ENCODE data around the gene INSIG1.

INSIG1 gene
- 56.8 to 143 (median 96.3) reads per million in 4 donors for total RNA-seq

DNA sequence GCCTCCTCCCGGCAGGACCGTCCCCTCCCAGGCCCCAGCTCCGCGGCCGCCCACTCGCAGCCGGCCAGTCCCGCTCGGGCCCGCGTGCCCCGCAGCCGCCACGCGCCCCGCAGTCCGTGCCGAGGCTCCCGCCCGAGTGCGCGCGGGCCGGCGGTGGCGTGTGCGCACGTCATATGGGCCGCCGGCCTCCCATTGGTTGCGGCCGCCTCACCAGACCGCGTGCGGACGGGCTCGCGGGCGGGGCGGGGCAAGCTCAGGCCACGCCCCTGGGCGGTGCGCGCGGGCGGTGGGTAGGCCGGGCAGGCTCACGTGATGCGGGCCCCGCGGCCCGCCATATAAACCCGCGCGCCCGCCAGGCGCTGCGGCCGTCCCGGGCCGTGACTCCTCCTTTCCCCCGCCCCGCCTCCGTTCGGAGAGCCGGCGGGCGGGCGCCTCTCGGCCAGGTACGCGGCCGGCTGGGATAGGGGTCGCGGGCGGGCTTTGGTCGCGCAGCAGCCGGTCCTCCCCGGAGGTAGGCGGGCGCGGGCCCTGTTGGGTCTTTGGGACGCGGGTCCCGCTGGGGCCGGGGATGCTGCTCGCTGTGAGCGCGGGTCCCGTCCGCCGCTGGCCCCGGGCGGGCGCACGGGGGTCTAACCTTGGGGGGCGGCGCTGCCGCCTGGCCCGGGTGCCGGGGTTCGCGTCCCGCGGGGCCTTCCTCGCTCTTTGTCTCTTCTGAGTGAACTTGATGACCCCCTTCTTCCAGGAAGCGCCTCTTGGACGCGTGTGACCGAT lies at the start of gene INSIG1:
Gene INSIG1 (plus strand): TSS at position 362 of the 771 bp plus-strand sequence. CDS start 408 bp downstream, at position 770.
- DNase-seq: peak; percentile 80 to 92 (median 85)

DNA sequence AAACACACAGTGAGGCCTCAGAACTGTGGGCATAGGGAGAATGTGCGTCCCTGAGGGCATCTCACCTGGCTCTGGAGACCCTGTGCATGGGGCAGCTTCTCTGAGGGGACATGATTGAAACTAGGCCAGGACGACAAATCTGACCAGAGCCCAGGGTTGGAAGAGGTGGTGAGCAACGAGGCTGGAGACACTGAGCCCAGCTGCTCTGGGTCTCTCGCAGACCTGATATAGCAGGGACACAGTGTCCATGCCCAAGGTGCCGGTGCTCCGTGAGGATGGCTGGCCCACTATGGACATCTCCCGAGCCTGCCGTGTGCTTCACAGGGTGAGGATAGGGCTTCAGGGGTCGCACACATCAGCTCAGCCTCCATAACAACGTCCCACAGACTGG lies 49.3 kb upstream of the INSIG1 start:
- DNase-seq: no peak

DNA sequence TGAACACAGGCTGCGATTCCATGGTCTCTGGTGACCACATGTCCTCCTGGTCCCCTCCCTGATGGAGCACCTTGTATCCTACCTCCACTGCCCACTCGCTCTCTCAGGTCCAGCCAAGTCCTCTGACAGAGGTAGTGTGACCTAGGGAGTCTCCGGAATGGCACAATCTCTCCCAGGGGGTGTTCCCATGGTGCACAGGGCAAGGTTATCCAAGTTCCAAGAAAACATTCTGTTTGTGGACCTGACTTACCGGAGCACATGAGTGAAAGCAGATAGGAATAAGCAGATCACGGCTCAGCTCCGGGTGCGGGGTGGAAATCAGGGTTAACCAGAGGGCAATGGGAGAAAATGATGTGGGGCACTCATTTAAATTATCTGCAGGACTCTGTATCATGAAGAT lies 45.8 kb upstream of the INSIG1 start:
- no peak for DNase-seq

DNA sequence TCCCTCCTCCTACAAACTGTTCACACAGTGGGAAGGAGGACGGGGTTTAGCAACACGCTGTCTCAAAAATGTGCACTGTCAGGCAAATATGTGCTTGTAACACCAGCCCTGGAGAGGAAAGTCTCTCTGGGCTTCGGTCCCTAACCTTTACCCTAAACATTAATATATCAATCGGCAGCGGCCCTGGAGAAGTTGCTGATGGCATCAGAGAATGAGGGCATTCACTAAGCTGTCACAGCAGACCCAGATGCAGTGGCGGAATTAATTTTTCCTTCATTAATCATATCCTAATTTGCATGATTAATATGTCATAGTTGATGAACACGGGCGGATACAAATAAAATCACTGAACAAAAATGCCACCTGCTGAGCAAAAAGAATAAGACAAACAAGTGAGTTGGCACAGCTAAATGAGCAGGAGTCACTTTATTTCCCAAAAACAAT lies 45.2 kb upstream of the INSIG1 start:
- no peak for DNase-seq

DNA sequence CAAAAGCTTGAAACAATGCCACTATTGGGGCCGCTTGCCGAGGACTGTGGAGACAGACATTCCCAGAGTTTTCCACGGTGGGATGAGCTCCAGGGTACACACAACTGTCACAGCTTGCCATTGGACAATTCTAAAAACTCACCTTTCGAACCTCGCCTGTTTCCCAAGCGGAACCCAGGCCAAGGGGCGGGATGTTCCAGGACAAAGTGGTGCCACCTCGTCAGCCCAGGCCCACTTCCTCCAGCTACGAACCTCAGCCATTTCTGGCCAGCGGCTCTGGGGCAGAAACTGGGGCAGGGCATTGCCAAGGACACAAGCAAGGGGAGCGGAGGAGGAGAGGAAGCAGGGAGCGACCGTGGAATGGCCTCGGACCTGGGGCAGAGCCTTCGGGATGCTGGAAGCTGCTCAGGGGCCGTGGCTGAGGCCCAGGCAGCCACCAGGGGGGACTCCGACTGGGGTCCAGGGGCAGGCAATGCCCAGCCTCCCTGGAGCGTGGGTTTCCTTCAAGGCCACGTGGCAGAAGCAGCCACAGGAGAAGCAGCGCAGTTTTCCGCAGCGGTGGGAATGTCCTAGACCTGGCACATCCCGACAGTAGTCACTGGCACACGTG lies 44.7 kb upstream of the INSIG1 start:
- no peak for DNase-seq

DNA sequence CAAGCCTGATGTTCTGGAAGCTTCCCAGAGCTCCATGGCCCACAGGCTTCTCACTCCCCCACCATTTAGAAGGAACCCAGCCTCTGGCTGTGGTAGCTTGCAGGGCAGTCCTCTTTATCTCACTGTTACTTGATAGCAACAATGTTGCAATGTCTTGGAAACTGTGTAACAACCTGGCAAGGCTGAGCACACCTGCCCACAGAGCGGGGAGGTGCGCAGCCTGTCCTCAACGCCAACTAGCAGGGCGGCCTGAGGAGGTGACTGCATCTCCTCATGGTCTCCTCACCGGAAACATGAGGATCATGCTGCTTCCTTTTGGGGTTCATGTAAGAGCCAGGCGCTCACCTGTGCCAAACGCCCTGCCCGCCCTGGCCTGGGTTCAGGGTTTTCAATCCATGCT lies 43.7 kb upstream of the INSIG1 start:
- DNase-seq: no peak

DNA sequence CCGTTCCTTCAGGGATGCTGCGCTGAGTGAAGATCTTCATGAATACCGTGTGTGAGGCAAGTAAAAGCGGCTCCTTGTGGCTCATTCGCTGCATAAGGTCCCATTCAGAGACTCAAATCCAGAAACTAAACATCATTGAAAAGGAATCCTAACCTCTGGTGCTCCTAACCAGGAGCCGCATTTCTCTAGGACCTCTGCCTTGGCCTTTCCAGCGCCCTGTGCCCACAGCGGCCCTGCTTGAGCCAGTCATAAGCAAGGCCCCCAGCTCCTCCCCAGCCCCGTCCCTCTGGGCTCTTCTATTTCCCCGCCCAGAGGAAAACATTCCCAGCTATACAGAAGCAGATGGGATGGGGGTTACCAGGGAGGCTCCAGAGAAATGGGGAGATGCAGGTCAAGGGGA lies 42.6 kb upstream of the INSIG1 start:
- no peak for DNase-seq

DNA sequence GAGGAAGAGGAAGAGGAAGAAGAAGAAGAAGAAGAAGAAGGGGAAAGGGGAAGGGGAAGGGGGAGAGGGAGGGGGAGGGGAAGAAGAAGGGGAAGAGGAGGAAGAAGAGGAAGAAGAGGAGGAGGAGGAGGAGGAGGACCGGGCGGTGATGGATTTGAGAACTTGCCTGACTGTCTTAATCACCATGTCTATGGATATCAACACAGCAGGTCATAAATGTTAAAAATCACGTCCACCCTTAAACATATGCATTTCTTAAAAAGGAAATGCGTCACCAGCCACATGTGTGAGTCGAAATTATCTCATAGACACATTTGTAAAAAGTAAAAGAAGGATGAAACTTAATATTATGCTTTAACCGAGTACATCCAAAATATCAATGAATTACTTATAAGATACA lies 42.1 kb upstream of the INSIG1 start:
- DNase-seq: no peak

DNA sequence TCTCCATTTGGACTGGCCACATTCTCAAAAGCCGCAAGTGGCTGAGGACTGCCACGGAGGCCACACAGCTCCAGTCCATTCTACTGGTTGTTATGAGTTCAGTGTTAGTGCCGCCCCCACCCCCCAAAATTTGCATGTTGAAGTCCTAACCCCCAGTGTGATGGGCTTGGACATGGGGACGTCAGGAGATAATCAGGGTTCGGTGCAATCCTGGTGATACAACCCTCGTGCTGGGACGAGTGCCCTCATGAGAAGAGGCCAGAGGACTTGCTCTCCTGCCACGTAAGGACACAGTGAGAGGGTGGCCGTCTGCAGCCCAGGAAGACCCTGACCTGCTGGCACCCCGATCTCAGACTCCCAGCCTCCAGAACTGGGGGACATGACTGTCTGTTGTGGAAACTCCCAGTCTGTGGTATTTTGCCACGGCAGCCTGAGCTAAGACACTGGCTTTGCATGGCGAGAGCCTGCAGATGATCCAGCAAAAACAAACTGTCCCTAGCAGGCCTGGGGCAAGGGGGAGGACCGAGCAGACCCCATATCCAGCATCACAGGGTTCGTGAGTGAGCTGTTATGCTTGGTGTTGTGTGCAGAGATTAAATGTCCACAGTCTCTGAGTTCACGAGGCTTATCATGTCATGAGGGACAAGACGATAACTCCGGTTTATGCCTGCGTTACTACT lies 41.5 kb upstream of the INSIG1 start:
- no peak for DNase-seq

DNA sequence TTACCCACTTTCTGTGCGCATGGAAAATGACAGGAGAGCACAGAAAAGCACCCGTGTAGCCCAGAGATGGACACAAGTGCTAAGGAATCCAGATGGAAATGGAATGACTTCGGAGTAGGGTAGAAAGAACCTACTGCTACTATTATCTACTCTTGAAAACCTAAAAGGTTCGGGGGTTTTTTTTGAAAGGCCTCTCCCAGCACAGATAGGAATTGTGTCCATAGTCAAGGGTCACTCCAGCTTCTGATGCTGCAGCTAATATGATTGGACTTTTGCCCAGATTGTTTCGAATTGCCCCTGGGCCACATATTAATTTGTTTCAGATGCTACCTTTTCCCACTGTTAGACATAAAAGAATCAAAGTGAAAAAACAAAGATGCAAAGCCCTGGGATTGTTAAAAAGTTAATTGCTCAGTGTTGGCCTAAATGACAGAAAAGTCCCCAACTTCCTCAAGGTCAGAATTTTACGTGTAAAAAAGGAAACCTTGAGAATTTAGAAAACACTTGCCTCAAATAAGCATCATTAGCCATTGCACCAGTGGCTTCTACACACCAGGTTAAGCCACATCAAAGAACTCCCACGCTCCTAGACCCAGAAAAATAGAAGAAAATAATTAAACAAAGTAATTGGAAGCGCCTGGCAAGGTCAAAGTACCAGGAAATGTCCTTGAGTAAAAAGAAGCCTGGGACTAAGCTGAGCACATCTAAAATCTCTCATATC lies 40.8 kb upstream of the INSIG1 start:
- no peak for DNase-seq

DNA sequence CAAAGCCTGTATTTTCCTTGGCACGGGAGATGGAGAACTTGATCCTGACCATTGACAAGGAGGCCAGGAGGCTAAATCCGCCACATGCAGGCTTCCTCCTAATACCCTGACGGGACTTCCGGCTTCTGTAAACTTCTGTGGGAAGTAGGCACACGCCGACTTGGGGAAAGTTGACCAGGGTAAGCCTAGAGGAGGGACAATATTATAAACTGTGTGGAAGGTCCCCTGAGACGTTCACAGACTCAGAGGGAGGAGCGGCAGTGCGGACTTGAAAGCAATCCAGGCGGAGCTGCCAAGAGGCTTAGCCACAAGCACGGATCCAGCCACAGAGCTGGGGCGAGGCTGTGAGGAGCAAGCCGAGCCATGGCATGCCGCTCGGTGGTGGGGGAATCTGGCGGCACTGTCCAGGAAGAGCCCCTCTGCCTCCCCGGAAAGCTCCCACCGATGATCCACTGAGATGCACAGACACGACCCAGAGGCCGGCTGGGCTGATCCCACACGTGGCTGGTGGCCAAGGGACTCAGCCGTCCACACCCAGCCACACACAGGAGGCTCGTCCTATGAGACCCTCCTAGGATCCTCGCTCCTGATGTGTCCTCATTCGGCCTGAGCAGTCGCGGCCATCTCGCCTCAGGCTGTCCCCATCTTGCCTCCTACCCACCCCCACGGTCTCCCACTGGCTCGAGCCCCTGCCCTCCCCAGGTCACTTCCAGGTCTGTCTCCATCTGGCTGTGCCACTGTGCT lies 40.0 kb upstream of the INSIG1 start:
- DNase-seq: no peak

DNA sequence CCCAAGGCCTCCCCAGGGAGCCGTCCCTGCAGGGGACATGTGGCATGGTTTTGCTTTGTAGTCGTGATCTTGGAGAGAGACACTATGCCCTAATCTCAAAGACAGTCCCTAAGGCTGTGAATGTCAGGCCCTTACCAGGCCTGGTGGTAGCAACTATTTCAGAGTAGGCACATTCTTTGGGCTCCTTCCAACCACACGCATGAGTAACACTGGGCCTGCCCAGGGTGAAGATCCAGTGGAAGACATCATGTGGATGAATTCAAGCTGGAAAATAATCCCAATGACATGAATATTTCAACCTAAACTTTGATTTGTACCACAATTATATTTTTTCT lies 39.5 kb upstream of the INSIG1 start:
- no peak for DNase-seq

DNA sequence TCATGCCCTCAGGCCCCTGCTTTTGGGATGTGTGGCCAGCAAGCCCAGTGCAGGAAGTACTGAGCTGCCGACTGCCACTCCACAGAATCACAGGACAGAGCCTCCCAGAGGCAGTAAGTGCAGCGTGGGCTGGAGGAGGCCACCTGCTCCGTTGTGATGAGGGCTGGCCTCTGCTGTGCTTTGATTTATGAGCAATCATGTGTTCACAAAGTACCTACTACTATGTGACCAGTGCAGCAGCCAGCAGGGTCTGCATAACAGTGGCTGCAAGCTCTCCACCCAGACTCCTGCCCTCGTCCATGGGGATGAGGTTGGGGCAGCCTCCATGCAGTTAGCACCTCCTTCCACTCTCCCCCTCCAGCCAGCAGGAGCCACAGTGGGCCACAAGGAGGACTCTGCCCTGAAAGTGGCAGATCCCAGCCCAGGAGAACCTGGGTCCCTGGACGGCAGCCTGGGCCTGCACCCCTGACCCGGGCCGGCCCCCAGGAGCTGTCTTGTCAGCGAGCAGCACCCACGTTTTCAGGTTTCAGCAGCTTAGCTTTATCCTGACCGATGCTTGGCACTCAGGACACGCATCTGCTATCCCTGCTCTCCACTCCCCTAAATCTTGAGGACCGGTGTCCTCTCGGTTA lies 37.7 kb upstream of the INSIG1 start:
- no peak for DNase-seq

DNA sequence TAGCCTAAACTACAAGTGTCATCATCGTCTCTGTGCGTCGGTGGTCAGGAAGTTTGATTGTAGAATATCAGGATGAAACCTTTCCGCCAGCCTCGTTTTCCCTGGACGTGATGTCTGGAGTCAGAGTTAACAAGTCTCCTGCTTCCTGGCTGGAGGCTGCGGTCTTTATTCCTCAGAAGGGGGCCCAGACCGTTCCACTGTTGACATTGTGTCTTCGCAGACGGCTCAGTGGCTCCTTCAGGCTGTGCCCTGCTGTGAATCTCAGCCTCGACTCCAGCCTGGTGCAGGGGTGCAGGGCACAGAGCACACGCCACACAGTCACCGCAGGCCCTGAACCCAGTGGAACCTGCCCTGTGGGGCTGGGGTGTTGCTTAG lies 37.2 kb upstream of the INSIG1 start:
- DNase-seq: no peak

DNA sequence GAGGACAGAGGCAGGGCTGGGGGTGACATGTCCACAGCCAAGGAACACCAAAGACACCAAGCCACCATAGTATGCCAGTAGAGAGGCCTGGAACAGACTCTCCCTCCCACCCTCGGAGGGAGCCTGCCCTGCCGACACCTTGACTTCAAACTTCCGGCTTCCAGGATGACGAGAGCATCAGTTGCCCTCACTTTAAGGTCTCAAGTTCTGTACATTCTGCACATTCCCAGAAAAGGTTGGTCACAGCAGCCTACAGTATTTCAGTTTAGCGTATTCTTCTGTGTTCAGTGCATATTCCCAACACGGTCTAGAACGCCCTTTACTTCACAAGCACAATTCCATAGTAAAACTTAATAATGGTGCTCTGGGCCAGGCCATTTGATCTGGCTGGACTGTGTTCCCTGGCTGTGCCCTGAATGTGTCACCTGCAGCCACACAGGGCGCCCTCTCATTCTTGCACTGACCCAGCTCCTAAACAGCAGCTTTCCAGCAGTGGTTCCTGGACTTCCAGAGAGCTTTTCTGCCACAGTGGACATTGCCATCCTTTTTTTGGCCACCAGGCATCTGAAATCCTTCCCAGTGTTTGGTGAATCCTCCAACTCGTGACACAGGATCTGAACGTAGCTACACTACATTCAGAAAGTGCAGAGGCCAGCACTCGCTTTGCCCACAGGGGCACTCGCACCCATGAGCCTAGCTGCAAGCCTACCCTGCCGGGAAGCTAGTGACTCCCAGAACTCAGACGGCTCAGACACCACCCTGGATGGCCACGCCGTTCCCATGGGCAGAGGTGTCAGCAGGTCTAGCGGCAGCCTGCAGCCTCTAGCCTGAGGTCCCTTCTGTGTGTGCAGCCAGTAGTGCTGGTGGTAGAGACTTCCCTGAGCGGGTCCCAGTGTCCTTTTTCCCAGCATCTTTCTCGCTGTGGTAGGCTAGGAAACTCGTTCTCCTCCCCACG lies 36.4 kb upstream of the INSIG1 start:
- no peak for DNase-seq

DNA sequence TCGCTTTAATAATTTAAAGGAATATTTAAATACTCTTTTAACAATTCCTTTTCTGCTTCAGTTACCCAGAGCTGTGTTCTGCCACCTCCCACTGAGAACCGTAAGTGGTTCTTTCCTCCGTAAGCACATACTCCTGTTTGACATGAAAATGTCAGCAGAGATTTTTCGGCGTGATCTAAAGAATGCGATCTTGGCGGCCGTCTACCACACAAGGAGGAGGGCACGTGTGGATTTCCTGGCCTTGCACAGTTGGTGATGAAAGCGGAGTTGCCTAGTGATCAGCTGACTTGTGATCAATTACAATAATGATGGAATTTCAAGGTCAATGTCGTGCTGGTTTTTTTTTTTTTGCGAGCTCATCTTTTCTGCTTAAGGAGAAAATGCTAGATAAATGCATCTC lies 35.6 kb upstream of the INSIG1 start:
- DNase-seq: no peak

DNA sequence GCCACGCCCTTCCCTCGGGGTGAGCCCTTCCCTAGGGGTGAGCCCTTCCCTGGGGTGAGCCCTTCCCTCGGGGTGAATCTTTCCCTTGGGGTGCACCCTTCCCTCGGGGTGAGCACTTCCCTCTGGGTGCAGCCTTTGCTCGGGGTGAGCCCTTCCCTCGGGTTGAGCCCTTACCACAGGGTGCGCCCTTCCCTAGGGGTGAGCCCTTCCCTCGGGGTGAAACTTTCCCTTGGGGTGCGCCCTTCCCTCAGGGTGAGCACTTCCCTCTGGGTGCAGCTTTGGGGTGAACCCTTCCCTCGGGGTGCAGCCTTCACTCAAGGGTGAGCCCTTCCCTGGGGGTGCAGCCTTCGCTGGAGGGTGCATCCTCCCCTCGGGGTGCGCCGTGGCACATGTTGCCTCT lies 34.6 kb upstream of the INSIG1 start:
- DNase-seq: no peak

DNA sequence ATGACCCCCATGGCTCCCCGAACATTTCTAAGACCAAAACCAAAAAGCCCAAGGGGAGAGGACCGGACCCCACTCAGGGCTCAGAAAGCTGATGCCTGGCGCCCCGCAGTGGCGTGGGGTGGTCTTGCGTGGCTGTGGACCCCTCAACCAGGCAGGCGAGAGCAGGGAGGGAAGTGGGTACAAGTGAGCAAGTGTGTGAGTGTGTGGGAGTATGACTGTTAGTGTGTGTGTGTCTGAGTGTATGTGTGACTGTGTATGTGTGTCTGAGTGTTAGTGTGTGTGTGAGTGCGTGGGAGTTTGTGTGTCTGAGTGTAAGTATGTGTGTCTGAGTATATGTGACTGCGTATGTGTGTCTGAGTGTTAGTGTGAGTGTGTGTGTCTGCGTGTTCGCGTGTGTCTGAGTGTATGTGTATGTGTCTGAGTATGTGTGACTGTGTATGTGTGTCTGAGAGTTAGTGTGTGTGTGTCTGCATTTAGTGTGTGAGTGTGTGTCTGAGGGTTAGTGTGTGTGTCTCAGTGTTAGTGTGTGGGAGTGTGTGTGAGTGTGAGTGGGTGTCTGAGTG lies 34.0 kb upstream of the INSIG1 start:
- DNase-seq: no peak

DNA sequence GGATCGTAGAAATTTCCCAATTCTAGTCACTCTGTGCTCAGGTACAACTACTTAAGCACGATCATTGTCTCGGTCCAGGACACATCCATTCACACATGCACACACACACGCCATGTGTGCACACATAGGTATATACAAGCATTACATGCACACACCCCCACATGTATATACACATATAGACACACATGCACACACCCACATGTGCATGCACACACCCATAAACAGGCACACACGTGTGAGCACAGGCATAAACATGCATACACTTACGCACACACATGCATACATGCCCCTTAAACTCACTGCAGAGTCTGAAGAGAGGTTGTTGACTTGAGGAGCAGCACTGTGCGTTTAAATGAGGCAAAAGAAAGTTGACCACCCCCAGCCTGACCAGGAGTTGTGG lies 32.5 kb upstream of the INSIG1 start:
- DNase-seq: no peak

DNA sequence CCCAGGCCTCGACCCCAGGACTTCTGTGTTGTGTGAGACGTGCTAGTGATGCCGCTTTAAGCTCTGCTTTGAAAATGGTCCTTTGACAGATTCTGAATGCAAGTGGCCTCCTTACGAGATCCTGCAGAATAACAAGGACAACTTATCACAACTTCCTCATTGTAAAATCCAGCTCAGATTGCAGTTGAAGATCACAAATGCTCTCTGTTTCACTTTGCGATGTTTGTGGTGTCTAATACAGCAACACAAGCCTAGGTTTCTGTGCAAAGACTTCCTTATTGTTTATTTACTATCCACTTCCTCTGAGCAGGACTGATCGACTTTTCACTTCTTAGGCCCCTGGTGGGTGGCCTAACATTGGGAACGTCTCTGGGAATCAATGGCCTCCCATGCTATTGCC lies 31.7 kb upstream of the INSIG1 start:
- DNase-seq: no peak

DNA sequence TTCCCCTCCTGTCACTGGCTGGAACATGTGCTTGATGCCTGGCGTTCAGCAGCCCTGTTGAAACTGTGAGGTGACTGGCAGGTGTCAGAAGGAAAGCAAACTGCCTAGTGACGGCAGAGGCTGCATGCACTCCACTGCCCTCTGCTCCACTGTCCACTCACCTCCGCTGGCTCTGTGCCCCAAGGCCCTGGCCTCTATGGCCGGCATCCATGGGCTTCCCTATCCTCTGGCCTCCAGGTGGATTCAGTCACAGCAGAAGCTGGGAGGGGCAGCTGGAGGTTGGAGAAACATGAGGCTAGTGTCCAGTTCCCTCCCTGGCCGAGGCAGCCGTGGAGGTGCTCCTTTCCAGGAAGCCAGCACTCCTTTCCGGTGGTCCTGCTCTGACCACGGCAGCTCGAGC lies 31.2 kb upstream of the INSIG1 start:
- no peak for DNase-seq
